ENCODE measurements around the gene KCNMA1.
"Not testable (repeated sequence)": the region's sequence is repeated elsewhere in the genome, so short reads cannot be mapped to it uniquely, and the experiment has no call there.

The KCNMA1 gene
- total RNA-seq, result 0 reads per million in 2 donors

DNA sequence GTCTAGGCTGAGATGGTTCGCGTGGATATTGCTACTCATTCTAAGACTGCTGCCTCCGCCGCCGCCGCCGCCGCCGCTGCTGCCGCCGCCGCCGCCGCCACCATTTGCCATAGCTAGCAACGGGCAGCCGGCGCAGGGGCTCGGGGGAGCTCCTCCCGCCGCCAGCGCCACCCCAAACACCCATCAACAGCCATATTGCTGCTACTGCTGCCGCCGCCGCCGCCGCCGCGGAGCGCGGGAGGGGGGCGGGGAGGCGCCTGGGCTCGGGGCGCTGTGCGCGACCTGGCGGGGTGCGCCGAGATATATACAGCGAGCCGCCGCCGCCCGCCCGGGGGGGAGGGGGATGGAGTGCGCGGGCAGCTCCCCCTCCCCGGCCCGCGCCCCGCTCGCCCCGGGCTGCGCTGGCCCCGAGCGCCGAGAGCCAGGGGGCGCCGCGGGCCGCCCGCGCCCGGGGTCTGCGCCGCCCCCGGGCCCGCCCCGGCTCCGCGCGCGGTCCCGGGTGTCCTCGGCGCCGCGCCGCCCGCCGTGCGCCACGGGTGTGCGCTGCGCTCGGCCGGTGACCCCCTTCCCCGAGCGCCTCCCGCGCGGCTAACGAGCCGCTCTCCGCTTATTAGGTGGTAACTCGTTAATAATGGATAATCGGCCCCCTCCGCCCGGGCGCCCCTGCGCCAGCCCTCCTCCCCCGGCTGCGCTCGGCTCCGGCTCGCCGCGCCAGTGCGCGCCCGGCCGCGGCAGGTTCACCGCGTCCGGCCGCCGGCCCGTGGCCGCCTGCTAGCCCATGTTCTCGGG is at the start of gene KCNMA1:
KCNMA1 (minus strand) TSS at position 277 of the 789 bp plus-strand sequence.
- peak in 1 of 5 experiments; percentile 34 for DNase-seq

DNA sequence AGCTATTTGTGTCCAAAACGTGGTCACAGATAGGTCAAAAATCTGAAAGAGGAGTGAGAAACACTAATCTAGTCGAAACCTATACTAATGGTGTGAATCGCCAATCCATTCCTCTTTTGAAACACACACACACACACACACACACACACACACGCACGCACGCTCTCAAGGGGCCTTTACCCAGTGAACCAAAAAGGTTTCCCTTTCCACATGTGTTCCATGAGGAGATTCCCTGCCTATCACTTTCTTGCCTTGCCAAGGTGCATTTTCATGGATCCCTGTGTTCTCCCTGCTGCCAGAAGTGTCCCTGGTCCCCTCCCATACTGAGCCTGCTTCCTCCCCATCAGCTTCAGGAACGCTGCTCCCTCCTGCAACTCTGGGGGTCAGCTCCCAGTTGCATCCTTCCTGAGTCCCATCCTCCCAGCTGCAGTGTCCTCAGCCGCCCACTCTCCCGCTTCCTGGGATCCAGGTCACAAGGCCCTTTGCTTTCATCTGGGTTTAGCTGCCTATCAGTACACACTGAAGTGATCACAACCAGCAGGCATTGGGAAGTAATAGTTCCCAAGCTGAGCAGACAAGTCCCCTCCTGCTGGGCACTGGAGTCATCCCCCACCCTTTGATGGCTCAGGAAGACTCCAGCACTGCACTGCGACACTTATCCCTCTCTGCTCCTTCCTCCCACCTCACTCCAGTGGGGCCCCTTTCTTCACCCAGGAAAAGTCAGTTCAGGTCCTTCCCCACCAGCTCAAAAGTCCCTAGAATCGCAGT is 49.2 kb upstream of the KCNMA1 start:
- DNase-seq, result no peak

DNA sequence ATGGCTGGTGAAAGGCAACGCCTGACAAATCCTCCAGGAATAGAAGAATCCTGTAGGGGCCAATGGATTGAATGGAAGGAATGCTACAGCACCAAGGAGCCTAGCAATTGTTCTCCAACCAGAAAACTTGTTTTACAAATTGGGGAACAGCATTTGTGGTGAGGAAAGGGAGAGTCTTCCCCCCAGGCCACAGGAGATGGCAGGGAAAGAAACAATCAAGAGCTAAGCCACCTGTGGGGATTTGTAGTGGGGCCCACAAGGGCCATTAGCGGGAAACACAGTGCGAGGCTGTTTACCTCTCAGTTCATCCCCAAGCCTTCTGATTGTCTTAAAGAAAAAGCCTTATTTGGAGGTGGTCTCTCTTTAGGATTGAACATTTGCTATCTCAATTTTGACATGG is 48.5 kb upstream of the KCNMA1 start:
- no peak for DNase-seq

DNA sequence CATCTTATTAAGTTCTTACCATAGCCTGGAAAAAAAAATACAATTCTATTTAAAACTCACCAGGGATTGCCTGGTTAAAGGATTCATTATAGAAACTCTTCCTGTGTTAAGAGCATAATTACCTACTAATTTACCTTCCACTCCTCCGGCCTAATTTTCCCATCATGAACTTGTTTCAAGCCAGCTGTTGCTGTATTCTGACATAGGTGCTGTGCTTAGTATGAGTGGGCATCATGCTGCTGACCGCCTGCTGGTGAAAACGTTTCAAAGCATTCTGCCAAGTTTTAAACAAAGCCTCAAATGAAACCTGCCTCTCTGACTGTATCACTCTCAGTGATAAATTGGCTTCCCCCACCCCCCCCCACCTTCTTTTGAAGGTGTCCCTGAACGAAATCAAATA is 47.8 kb upstream of the KCNMA1 start:
- no peak for DNase-seq

DNA sequence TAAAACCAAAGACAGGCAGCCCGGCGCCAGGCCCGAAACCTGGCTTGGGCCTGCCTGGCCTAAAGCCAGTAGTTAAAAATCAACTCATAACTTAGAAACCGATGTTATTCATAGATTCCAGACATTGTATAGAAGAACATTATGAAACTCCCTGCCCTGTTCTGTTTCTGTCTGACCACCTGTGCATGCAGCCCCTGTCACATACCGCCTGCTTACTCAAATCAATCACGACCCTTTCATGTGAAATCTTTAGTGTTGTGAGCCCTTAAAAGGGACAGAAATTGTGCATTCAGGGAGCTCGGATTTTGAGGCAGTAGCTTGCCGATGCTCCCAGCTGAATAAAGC is 45.5 kb upstream of the KCNMA1 start:
- DNase-seq, result not testable (repeated sequence)

DNA sequence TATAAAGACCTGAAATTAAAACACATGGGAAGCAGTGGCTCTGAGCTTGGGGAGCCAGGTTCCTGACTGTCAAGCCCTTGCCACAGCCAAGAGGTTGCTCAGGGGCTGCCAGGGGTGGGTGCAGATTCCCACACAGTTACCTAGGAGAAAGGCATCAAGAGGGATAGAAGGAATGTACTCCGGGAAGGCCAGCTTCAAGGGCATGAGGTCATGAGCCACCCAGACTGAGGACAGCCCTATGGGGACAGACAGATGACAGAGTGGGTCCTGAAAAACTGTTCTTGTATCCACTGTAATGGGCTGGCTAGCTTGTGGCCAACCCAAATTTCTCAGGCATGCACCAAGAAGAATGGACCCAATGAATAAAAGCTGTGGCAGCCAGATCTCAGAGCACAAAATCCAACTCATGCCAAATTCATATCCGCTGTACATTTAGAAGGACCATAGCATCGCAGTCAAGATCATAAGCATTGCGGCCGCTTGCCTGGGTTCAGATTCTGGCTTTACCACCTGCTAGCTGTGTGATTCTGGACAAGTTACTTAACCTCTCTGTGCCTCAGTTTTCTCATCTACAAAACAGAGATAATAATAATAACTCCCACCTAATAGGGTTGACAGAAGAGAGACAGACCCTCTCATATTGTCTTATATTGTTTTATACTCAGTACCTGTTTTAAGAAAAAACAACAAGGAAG is 44.9 kb upstream of the KCNMA1 start:
- no peak for DNase-seq

DNA sequence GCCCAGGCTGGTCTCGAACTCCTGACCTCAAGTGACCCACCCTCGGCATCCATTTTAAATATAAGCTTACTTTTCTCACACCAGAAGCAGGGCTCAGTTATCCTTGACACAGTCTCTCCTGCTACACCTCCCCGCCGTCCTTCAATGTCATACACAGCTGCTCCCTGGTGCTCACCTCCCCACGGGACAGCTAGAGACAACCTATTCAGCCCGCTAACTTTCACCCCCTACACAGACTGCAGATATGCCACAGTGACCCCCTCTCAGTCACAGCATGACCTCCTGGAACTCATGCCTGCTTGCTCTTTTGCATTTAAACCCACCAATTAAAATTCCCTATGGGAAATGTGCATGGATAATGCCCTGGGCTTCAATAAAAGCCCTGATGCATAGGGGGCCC is 44.2 kb upstream of the KCNMA1 start:
- no peak for DNase-seq

DNA sequence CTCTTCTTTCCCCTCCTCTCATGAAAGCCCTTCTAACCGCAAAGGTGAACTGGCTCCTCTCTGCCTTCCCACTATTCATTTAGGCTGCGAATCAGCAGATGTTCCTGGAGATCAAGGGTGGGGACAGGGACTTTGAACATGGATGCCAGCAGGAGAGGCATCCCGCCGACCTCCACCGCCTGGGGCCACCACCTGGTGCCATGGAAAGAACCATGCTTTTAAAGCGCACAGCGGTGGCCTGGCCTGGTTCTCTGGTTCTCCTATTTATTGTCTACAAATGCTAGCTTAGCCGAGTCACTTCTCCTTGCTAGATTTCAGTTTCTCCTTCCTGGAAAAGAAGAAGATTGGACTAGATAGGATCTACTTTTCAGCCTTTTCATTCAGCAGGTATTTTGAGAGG is 43.2 kb upstream of the KCNMA1 start:
- no peak for DNase-seq

DNA sequence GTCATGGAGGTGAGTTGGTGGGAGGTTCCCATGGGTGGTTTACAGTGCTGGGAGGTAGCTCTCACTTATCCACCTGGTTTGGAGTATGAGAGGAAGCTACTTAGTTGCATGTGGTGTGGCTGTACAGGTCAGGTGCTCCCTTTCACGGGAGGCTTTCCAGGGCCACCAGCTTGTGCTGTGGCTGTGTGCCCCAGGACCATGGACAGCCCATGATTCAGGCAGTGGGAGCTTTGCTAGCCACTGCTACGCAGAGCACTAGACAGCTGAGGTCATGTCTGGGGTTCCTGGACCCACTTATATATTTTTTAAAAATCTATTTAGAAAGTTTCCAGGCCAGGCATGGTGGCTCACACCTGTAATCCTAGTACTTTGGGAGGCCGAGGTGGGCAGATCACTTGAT is 42.5 kb upstream of the KCNMA1 start:
- no peak for DNase-seq

DNA sequence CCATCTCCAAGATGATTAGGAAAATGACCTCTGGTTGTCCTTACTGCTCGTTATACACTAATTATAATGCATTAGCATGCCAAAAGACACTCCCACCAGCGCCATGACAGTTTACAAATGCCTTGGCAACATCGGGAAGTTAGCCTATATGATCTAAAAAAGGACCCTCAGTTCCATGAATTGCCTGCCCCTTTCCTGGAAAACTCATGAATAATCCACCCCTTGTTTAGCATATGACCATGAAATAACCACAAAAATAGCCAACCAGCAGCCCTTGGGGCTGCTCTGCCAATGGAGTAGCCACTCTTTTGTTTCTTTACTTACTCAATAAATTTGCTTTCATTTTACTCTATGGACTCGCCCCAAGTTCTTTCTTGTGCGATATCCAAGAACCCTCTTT is 41.6 kb upstream of the KCNMA1 start:
- DNase-seq, result no peak

DNA sequence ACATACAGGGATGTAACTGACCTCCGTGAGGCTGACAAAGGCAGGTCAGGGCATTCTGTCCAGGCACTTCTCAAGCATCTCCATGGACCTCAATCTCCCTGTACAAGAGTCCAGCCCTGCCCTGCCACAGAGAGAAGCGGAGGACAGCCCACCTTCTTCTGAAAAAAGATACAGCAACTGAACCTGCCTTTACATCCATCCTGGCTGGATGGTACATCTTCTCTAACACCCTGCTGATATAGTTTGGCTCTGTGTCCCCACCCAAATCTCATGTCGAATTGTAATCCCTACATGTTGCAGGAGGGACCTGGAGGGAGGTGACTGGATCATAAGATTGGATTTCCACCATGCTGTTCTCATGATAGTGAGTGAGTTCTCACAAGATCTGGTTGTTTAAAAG is 40.5 kb upstream of the KCNMA1 start:
- no peak for DNase-seq

DNA sequence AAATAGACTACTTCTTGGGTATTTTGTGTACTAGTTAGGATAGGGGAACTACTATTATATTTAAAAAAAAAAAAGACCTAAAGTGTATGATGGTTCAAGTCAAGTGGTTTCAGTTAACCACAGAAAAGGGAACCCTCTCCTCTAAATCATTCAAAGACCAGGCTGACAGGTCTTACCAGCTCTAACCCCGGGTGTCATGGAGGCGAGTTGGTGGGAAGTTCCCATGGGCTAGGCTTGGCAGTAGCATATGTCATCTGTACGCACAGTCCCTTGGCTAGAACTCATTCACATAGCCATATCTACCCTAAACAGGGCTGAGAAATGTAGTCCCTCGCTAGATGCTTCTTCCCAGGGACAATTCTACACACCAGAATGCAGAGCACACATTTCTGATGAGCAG is 37.7 kb upstream of the KCNMA1 start:
- DNase-seq, result no peak

DNA sequence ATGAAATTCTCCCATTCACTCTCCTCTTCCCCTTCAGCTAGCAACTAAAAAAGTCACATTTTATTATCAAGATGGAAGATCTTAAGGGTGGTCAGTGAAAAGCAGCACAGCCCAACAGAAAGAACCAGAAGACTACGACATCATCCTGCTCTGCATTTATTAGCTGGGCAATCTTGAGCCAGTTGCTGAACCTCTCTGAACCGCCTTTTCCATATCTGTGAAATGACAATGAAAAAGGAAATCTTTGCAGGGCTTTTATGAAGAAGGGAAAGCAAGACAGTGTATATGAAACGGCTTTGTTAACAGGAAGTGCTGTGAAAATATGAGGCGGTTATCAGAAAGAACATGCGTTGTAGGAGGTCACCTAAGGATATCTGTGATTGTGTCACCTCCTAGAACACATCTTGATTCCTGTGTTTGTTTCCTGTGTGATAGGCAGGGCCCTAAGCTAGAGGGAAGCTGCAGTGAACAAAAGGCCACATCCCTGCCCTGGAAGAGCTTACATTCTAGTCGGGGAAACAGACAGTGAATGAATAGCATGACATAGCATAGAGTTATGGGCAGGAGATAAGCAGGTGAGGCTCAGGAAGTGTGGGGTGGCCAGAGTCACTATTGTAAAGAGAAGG is 36.0 kb upstream of the KCNMA1 start:
- no peak for DNase-seq

DNA sequence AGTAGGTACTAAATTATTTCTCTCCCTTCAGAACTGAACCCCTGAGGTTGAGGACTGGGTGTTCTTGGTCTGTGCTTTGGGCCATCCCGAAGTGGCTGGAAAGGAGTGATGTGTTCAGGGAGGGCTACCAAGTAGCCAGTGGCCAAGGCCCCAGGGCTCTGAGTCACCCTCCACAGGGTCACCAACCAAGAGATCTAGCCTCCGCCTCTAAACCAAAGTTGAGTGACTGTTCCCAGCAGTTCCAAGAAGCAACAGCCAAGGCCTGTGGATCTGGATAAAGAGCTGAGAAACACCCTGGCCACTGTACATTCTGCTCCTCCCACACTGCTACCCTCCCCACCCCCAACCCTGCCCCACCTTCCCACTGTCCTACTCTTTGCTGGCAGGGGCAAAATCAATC is 35.5 kb upstream of the KCNMA1 start:
- no peak for DNase-seq

DNA sequence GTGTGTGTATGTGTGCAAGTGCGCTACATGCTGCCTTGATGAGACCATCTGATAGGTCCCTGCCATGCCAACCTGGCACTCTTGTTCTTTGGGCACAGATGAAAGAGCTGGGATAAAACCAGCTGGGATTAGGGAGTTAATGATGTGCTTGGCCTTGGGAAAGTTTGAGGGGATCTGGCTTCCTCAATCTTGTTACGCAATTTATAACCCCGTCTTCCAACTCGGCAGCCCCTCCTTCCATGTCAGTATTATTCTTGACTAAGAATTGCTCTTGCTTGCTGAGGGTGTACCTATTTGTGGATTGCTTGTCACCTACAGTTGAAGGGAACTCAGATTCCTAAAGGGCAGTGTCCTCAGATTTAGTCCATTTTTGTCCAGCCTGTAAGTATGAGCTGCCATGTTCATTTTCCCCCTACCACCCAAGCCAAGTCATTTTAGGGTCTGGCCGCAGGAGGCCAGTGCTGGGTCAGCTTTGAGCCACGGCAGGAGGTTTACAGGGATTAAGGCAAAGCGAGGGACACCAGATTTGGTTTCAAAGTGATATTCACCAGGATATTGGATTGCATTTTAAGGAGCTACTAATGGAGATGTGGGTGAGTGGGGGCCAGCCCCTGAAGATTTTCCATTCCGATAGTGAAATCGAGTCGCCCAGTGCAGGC is 34.1 kb upstream of the KCNMA1 start:
- no peak for DNase-seq

DNA sequence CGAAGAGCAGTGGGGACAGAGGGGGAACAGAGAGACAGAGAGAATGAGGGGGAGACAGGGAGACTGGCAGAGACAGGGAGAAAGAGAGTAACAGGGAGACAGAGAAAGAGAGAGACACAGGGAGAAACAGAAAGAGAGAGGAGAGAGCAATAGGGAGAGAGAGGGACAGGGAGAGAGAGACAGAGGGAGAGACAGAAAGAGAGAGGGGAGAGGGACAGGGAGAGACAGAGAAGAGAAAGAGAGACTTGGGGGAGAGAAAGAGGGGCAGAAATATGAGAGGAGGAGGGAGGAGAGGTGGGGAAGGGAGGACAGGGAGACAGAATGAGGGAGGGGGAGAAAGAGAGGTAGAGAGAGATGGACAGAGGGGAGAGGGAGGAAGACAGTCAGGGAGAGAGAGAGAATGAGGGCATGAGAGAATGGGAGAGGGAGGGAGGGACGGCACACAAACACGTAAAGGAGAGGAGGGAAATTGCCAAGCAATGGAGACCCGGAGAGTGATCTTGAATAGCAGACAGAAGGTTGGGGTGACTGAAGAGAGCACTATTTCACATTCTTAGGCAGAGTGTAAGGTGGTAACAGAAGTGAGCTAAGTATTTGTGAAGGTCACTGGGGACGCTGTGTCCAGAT is 33.3 kb upstream of the KCNMA1 start:
- DNase-seq, result no peak

DNA sequence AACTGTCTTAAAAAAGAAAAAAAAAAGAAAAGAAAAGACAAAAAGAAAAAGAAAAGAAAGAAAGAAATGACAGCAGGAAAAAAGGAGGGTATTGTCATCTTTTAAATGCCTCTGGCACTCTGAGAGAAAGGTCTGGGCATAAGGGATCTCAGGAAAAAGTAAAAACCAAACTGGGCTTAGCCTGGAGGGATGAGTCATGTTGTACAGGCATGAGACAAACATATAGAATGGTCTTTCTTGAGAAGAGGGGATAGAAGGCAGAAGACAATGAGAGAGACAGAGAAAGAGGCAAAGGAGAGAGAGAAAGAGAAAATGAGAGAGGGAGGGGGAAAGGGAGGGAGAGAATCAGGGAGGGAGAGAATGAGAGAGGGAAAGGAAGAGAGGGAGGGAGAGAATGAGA is 32.3 kb upstream of the KCNMA1 start:
- DNase-seq, result no peak

DNA sequence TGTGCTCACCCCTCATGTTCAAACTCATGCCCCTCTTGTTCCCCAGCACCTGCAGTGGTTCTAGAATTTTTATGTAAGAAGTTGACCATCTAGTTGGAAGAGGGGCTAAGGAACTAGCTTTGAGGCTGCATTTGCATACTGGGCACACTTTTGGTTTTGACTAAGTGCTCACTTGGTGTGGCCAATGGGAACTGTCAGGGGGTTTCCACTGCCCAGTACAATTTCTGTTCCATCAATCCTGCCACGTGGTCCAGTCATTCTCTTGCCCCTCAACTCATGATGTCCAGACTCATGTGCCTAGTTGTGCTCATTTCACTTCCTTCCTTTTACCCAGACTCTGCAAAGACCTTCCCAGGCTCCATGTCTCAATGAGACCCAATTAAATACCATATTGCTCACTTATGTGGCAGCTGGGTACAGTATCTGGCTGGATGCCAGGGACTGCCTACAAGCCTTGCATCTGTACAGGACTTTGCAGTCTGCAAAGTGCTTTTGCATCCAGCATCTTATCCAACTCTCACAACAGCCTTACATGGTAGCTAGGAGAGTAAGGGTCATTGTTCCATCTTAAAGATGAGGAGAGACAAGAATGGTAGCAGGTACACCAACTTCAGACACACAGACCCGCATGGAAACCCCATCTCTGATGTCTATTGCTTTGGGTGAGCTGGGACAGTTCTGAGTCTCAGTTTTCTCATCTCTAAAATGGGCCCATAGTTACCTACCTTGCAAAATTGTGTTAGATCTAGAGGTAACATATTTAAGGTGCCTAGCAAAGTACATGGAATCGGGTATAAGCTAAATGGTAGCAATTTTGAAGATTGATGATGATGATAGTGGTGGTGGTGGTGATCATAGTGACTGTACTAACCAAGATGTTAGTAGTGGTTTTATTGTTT is 30.1 kb upstream of the KCNMA1 start:
- DNase-seq, result no peak

DNA sequence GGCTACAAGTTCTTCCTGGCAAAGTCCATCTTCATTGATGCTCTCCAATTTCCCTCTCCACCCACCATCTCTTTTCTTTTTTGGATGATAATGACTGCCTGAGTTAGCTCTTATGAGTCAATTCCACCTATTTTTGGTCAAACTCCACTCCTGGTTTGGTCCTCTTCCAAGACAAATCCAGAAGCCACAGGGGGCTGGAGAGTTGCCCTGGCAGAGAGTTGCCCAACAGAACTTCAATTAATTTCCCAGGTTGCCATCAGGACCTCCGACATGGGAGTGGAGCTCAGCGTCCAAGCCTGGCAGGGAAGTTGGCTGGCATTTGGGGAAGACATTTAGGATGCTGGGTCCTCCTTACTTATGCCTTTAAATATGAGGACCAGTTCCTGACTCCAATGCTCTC is 29.2 kb upstream of the KCNMA1 start:
- no peak for DNase-seq

DNA sequence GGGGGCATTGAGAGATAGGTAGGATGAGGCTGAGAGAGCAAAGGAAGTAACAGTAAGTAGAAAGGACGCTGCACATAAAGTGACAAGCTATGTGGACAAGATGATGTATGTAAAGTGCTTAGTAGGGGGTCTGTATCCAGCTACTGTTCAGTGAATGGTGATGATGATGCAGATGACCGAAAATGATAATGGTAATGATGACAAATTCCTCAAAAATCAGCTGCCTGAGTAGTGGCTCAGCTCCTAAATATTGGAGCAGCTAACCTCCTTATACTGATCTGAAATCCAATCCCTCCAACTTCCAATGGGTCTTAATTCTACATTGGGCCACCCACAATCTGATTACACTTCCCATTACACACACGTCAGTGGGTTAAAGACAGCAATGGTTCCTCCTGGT is 27.1 kb upstream of the KCNMA1 start:
- DNase-seq, result no peak

DNA sequence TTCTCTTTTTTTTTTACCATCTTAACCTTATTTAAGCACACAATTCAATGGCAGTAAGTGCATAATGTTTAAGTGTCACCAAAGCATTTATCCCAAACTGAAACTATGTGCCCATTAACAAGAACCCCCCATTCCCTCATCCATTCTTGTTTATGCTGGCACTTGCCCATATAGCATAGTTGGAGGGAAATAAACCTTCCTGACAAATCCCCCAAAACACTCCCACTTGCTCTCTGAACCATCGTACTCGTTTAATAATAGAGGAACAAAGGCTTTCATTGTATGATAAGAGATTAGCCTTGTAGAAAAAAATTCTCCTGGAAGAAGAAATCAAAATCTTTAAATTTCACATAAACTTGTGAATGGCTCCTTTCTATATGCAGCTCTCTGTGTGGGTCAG is 26.4 kb upstream of the KCNMA1 start:
- DNase-seq, result no peak

Data from T-helper 2 cell (primary cell).